DND-41 (cell line): ENCODE data around the gene THSD7A.

Experiments used
- ATAC-seq: fragments of 200-7000 bp; cut with Tn5 transposase; 3 replicates; pipeline ENCODE4 v1.9.1; 2021; ENCODE audit warnings: low read depth; ENCODE audit not compliant: insufficient read depth
- DNase-seq: peaks from one replicate; pipeline ENCODE4 v3.0.0-alpha.2; 2020
- H2AFZ ChIP-seq: 2 replicates; pipeline ENCODE4 v1.6.0; 2012; ENCODE audit warnings: low read depth, low read length
- H3K27ac ChIP-seq: 2 replicates; pipeline ENCODE4 v1.5.1; 2012; ENCODE audit warnings: low read length, inconsistent platforms
- H3K27me3 ChIP-seq: fragments of 200-600 bp; sonication (generic); 2 replicates; pipeline ENCODE4 v1.6.0; 2012; ENCODE audit warnings: low read length, mild to moderate bottlenecking, inconsistent platforms; ENCODE audit not compliant: insufficient read depth, poor library complexity
- H3K36me3 ChIP-seq: 2 replicates; pipeline ENCODE4 v1.5.1; 2012; ENCODE audit warnings: low read length, inconsistent platforms; ENCODE audit not compliant: insufficient read depth
- H3K4me1 ChIP-seq: 2 replicates; pipeline ENCODE4 v1.5.1; 2012; ENCODE audit warnings: mild to moderate bottlenecking, low read length; ENCODE audit not compliant: insufficient read depth
- H3K4me2 ChIP-seq: 2 replicates; pipeline ENCODE4 v1.6.0; 2012; ENCODE audit warnings: mild to moderate bottlenecking, moderate library complexity, low read length, inconsistent platforms; ENCODE audit not compliant: insufficient read depth
- H3K4me3 ChIP-seq, 2 experiments: fragments of 200-600 bp in 1 of 2; shearing (Covaris generic) in 1 of 2; 2 replicates each; pipeline ENCODE4 v1.5.1; 2012 to 2016; ENCODE audit warnings: inconsistent platforms in 2 of 2, low read length in 2 of 2, mild to moderate bottlenecking in 2 of 2, low read depth in 1 of 2, moderate library complexity in 1 of 2
- H3K79me2 ChIP-seq: 2 replicates; pipeline ENCODE4 v1.6.0; 2012; ENCODE audit warnings: low read length, inconsistent platforms; ENCODE audit not compliant: insufficient read depth
- H3K9ac ChIP-seq: 2 replicates; pipeline ENCODE4 v1.6.0; 2012; ENCODE audit warnings: low read depth, mild to moderate bottlenecking, inconsistent platforms, low read length, moderate library complexity
- H3K9me3 ChIP-seq: 2 replicates; pipeline ENCODE4 v1.5.1; 2012; ENCODE audit warnings: low read length, moderate library complexity, mild to moderate bottlenecking, inconsistent platforms; ENCODE audit not compliant: insufficient read depth, severe bottlenecking
- H4K20me1 ChIP-seq: 2 replicates; pipeline ENCODE4 v1.6.0; 2012; ENCODE audit warnings: low read length; ENCODE audit not compliant: insufficient read depth
- EZH2 ChIP-seq: IDR thresholded peaks from 3 replicates; pipeline ENCODE4 v1.6.1; 2012; ENCODE audit warnings: borderline replicate concordance, low read depth, mild to moderate bottlenecking, moderate library complexity, low read length, inconsistent platforms; ENCODE audit not compliant: severe bottlenecking
- TF ChIP-seq, protein P1 (sequence below): IDR thresholded peaks from 2 replicates; pipeline ENCODE4 v1.5.1; 2012; ENCODE audit warnings: borderline replicate concordance, low read length, moderate library complexity, mild to moderate bottlenecking; ENCODE audit not compliant: poor library complexity, severe bottlenecking; ENCODE audit errors: extremely low read depth

THSD7A gene

GRCh38 chr7:11698384-11698871 lies 133.6 kb downstream of the THSD7A start:
- Histone ChIP-seq H3K4me1 (no peaks in the 10 kb centered on the region), H2AFZ (no peak overlapping the region), H3K27me3 (no peaks in the 10 kb centered on the region), H3K79me2 (no peaks in the 10 kb centered on the region), H4K20me1 (no peaks in the 10 kb centered on the region), H3K4me2 (no peak overlapping the region), H3K4me3 (no peak overlapping the region), H3K36me3 (no peaks in the 10 kb centered on the region), H3K9me3 (no peaks in the 10 kb centered on the region), H3K9ac (no peak overlapping the region), H3K27ac (no peak overlapping the region)
- DNase-seq (no peak), ATAC-seq (no peak)
- TF ChIP-seq EZH2 = no peak
- TF ChIP-seq, protein P1, sequence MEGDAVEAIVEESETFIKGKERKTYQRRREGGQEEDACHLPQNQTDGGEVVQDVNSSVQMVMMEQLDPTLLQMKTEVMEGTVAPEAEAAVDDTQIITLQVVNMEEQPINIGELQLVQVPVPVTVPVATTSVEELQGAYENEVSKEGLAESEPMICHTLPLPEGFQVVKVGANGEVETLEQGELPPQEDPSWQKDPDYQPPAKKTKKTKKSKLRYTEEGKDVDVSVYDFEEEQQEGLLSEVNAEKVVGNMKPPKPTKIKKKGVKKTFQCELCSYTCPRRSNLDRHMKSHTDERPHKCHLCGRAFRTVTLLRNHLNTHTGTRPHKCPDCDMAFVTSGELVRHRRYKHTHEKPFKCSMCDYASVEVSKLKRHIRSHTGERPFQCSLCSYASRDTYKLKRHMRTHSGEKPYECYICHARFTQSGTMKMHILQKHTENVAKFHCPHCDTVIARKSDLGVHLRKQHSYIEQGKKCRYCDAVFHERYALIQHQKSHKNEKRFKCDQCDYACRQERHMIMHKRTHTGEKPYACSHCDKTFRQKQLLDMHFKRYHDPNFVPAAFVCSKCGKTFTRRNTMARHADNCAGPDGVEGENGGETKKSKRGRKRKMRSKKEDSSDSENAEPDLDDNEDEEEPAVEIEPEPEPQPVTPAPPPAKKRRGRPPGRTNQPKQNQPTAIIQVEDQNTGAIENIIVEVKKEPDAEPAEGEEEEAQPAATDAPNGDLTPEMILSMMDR = no peak

DNA sequence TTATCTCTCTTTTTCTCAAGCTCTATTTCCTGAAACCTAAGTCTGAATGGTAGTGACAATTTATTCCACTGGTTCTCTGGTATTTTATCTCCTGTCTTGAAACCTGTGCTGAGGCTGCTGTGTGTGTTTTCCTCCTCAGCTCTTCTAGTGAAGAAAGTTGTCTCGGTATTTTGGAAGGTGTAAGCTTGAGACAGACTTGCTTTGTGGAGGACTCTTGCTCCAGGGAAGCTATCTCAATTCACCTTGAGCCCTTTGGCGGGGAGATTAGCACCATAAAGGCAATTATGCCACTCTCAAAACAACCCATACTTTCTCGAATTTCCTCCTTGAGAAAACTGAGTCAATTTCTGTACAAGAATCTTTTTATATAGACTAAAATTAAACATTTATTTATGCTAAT lies 141.6 kb downstream of the THSD7A start:
- DNase-seq = no peak
- H3K79me2 ChIP-seq = no peaks in the 10 kb centered on the region
- H3K27me3 ChIP-seq = no peaks in the 10 kb centered on the region
- no peak overlapping the region for H3K4me3 ChIP-seq
- H3K9me3 ChIP-seq = no peaks in the 10 kb centered on the region
- H3K4me2 ChIP-seq = no peak overlapping the region
- no peaks in the 10 kb centered on the region for H3K4me1 ChIP-seq
- TF ChIP-seq, protein P1 = no peak
- TF ChIP-seq EZH2 = no peak
- no peak overlapping the region for H3K9ac ChIP-seq
- no peaks in the 10 kb centered on the region for H3K36me3 ChIP-seq
- H2AFZ ChIP-seq = no peak overlapping the region
- no peak overlapping the region for H3K27ac ChIP-seq
- no peak for ATAC-seq
- H4K20me1 ChIP-seq = no peaks in the 10 kb centered on the region

DNA sequence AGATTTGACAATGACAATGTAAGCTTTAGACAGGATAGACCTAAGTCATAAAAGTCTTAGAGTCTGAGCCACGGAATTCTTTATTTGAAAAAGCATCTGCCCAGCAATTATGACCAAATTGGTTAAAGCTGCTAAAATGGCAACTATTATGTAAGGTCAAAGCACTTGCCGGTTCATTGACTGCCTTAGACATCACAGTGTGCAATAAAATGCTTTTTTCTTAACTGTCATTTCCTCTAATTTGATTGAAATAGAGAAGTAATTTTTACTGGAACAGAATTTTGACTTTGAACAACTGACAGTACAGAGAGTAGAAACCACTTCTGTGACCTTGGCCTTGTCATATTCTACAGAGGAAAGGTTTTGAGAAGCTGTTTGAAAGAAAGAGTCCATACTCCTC lies 142.9 kb downstream of the THSD7A start:
- H3K27ac ChIP-seq = no peak overlapping the region
- H3K4me1 ChIP-seq = no peaks in the 10 kb centered on the region
- no peaks in the 10 kb centered on the region for H3K27me3 ChIP-seq
- H4K20me1 ChIP-seq = no peaks in the 10 kb centered on the region
- H3K79me2 ChIP-seq = no peaks in the 10 kb centered on the region
- ATAC-seq (no peak), DNase-seq (no peak)
- no peak overlapping the region for H3K4me3 ChIP-seq
- H3K9me3 ChIP-seq = no peaks in the 10 kb centered on the region
- no peak overlapping the region for H3K4me2 ChIP-seq
- H3K9ac ChIP-seq = no peak overlapping the region
- TF ChIP-seq, protein P1 = no peak
- TF ChIP-seq EZH2 = no peak
- H2AFZ ChIP-seq = no peak overlapping the region
- no peaks in the 10 kb centered on the region for H3K36me3 ChIP-seq

GRCh38 chr7:11681461-11681860 lies 150.5 kb downstream of the THSD7A start:
- H3K79me2 ChIP-seq = no peaks in the 10 kb centered on the region
- H3K4me2 ChIP-seq = no peak overlapping the region
- TF ChIP-seq, protein P1 = no peak
- TF ChIP-seq EZH2 = no peak
- no peaks in the 10 kb centered on the region for H3K27me3 ChIP-seq
- no peak overlapping the region for H3K4me3 ChIP-seq
- no peaks in the 10 kb centered on the region for H3K9me3 ChIP-seq
- H3K27ac ChIP-seq = no peak overlapping the region
- no peaks in the 10 kb centered on the region for H3K4me1 ChIP-seq
- no peak overlapping the region for H2AFZ ChIP-seq
- no peaks in the 10 kb centered on the region for H4K20me1 ChIP-seq
- ATAC-seq = no peak
- no peak overlapping the region for H3K9ac ChIP-seq
- DNase-seq = no peak
- H3K36me3 ChIP-seq = no peaks in the 10 kb centered on the region
